HCT116 (cell line): Measurements from ENCODE around the gene ERBB4. TPM values are rescaled to one million over a fixed set of nuclear protein-coding genes. Genes with fewer than 3 reads are reported as not detected.

Experiments
- ATAC-seq: fragments of 200-7000 bp; cut with Tn5 transposase; 2 replicates; pipeline ENCODE4 v1.9.1; 2020; ENCODE audit warnings: mild to moderate bottlenecking, moderate library complexity
- BruUV-seq: library from RNA; stranded (reverse); fragments of 400-500 nt; replicated peaks from 2 replicates; lab custom pipeline; 2021; lab: Mats Ljungman, UMichigan
- CTCF ChIA-PET: fragments of 300-600 bp; sonication (Branson Sonifier 250); formaldehyde crosslinking; loops from one replicate; lab custom pipeline; 2021; ENCODE audit warnings: antibody characterized with exemption; lab: Charles Lee
- POLR2A ChIA-PET: fragments of 300-600, 350-600 bp; sonication (Branson Sonifier 250); formaldehyde crosslinking; loops from one replicate; lab custom pipeline; 2021; ENCODE audit warnings: antibody characterized with exemption; lab: Charles Lee
- RAD21 ChIA-PET, 2 experiments: fragments of 300-600 bp; sonication (Branson Sonifier 250); formaldehyde crosslinking; loops; one replicate each; lab custom pipeline; 2023; ENCODE audit warnings: low total read pairs in 2 of 2; ENCODE audit not compliant: uncharacterized antibody in 2 of 2, unreplicated experiment in 2 of 2, low non-redundant PET in 1 of 2; lab: Charles Lee
- DNase-seq: peaks from one replicate; pipeline ENCODE4 v3.0.0-alpha.2; 2010; ENCODE audit warnings: low read depth, low spot score
- H2AFZ ChIP-seq: fragments of 200-600 bp; shearing (Covaris generic), sonication (generic); 2 replicates; pipeline ENCODE4 v1.6.1; 2017; ENCODE audit warnings: low read depth, mixed run types, mixed read lengths, antibody characterized with exemption, low read length; ENCODE audit not compliant: poor library complexity, severe bottlenecking
- H3K27ac ChIP-seq: 2 replicates; pipeline ENCODE4 v1.5.1; 2012; ENCODE audit warnings: low read depth, low read length
- H3K27me3 ChIP-seq: fragments of 200-600 bp; sonication (generic); 2 replicates; pipeline ENCODE4 v1.6.1; 2016; ENCODE audit warnings: mixed run types, low read length, mixed read lengths; ENCODE audit not compliant: insufficient read depth
- H3K36me3 ChIP-seq, 2 experiments: fragments of 200-500 bp in 1 of 2; fragments of 200-600 bp in 1 of 2; sonication (Bioruptor generic) in 1 of 2; sonication (generic) in 1 of 2; 2 replicates each; pipeline versions ENCODE4 v1.5.1 to v1.6.1; 2014 to 2016; ENCODE audit warnings: low read length in 2 of 2, inconsistent platforms in 1 of 2, mixed read lengths in 1 of 2, mixed run types in 1 of 2; ENCODE audit not compliant: insufficient read depth in 2 of 2, control insufficient read depth in 1 of 2
- H3K4me1 ChIP-seq, 2 experiments: fragments of 200-600 bp in 1 of 2; sonication (generic) in 1 of 2; 2 replicates each; pipeline versions ENCODE4 v1.5.1 to v1.6.1; 2012 to 2017; ENCODE audit warnings: low read length in 2 of 2, inconsistent platforms in 1 of 2, mild to moderate bottlenecking in 1 of 2, mixed read lengths in 1 of 2, mixed run types in 1 of 2, moderate library complexity in 1 of 2; ENCODE audit not compliant: insufficient read depth in 2 of 2, control insufficient read depth in 1 of 2
- H3K4me2 ChIP-seq: fragments of 200-600 bp; sonication (generic); 2 replicates; pipeline ENCODE4 v1.6.1; 2017; ENCODE audit warnings: mixed run types, low read length, mixed read lengths
- H3K4me3 ChIP-seq, 2 experiments: fragments of 200-600 bp in 1 of 2; sonication (generic) in 1 of 2; replicated peaks in 1 of 2; 2 replicates each; pipeline ENCODE4 v1.5.1; 2011 to 2016; ENCODE audit warnings: low read length in 2 of 2, control low read depth in 1 of 2, low read depth in 1 of 2, mild to moderate bottlenecking in 1 of 2, mixed read lengths in 1 of 2, mixed run types in 1 of 2
- H3K79me2 ChIP-seq: fragments of 200-600 bp; sonication (generic); 2 replicates; pipeline ENCODE4 v1.6.1; 2017; ENCODE audit warnings: mild to moderate bottlenecking, mixed run types, low read length, moderate library complexity, mixed read lengths; ENCODE audit not compliant: insufficient read depth
- H3K9ac ChIP-seq: fragments of 200-600 bp; sonication (generic); 2 replicates; pipeline ENCODE4 v1.6.1; 2016; ENCODE audit warnings: low read length, mixed read lengths
- H3K9me2 ChIP-seq: fragments of 200-600 bp; sonication (generic), shearing (Covaris generic); 2 replicates; pipeline ENCODE4 v1.6.1; 2017; ENCODE audit warnings: mixed run types, mild to moderate bottlenecking, moderate library complexity; ENCODE audit not compliant: insufficient read depth
- H3K9me3 ChIP-seq, 2 experiments: fragments of 200-500 bp in 1 of 2; fragments of 200-600 bp in 1 of 2; sonication (Bioruptor generic) in 1 of 2; sonication (generic) in 1 of 2; 2 replicates each; pipeline ENCODE4 v1.6.1; 2014 to 2017; ENCODE audit warnings: low read length in 2 of 2, mixed read lengths in 2 of 2, inconsistent platforms in 1 of 2, low read depth in 1 of 2, mild to moderate bottlenecking in 1 of 2, mixed run types in 1 of 2, moderate library complexity in 1 of 2; ENCODE audit not compliant: control insufficient read depth in 1 of 2, insufficient read depth in 1 of 2
- H4K20me1 ChIP-seq: fragments of 200-600 bp; sonication (generic), shearing (Covaris generic); 2 replicates; pipeline ENCODE4 v1.6.1; 2017; ENCODE audit warnings: mixed run types, mild to moderate bottlenecking, moderate library complexity; ENCODE audit not compliant: insufficient read depth
- ATF3 ChIP-seq: IDR thresholded peaks from 2 replicates; pipeline ENCODE4 v1.6.1; 2012
- CEBPB ChIP-seq: IDR thresholded peaks from 2 replicates; pipeline ENCODE4 v1.6.1; 2012; ENCODE audit warnings: low read depth
- CTCF ChIP-seq, 3 experiments: fragments of 200-600 bp in 1 of 3; sonication (generic) in 1 of 3; IDR thresholded peaks in 2 of 3; conservative IDR thresholded peaks in 1 of 3; 2 replicates each; pipeline ENCODE4 v1.5.1; 2012 to 2017; ENCODE audit warnings: low read depth in 2 of 3, low read length in 2 of 3, antibody characterized with exemption in 1 of 3, borderline replicate concordance in 1 of 3, control low read depth in 1 of 3, mild to moderate bottlenecking in 1 of 3, mixed read lengths in 1 of 3, mixed run types in 1 of 3, moderate library complexity in 1 of 3; ENCODE audit not compliant: insufficient read depth in 1 of 3
- EGR1 ChIP-seq: IDR thresholded peaks from 2 replicates; pipeline ENCODE4 v1.6.1; 2012; ENCODE audit warnings: low read depth
- ELF1 ChIP-seq: IDR thresholded peaks from 2 replicates; pipeline ENCODE4 v1.6.1; 2012; ENCODE audit warnings: low read depth, borderline replicate concordance
- JUND ChIP-seq: IDR thresholded peaks from 2 replicates; pipeline ENCODE4 v1.6.1; 2012
- MAX ChIP-seq: IDR thresholded peaks from 2 replicates; pipeline ENCODE4 v1.6.1; 2012
- POLR2AphosphoS5 ChIP-seq: IDR thresholded peaks from 2 replicates; pipeline ENCODE4 v1.6.1; 2011; ENCODE audit warnings: mild to moderate bottlenecking, low read depth, low read length, moderate library complexity
- RAD21 ChIP-seq: IDR thresholded peaks from 2 replicates; pipeline ENCODE4 v1.6.1; 2012; ENCODE audit warnings: low read depth, mild to moderate bottlenecking
- REST ChIP-seq: IDR thresholded peaks from 2 replicates; pipeline ENCODE4 v1.6.1; 2012; ENCODE audit warnings: low read depth
- SIN3A ChIP-seq: IDR thresholded peaks from 2 replicates; pipeline ENCODE4 v1.6.1; 2012; ENCODE audit warnings: low read depth
- SRF ChIP-seq: IDR thresholded peaks from 2 replicates; pipeline ENCODE4 v1.6.1; 2012; ENCODE audit warnings: low read depth
- YY1 ChIP-seq: IDR thresholded peaks from 2 replicates; pipeline ENCODE4 v1.6.1; 2011; ENCODE audit warnings: low read length, low read depth, moderate library complexity, mild to moderate bottlenecking; ENCODE audit not compliant: insufficient replicate concordance; ENCODE audit errors: extremely low read depth
- ZNF274 ChIP-seq: fragments of 200-500 bp; sonication (Bioruptor generic); IDR thresholded peaks from 2 replicates; pipeline ENCODE4 v1.6.1; 2014; ENCODE audit warnings: mild to moderate bottlenecking, low read depth, low read length, inconsistent platforms
- intact Hi-C: fragments of 100-400 bp; cut with micrococcal nuclease; formaldehyde crosslinking; loops from 2 replicates; pipeline ENCODE4 v1.10.0; 2022
- total RNA-seq: library from RNA; stranded (reverse); gene quantifications from one replicate; pipeline ENCODE4 v1.2.1, GENCODE V29; 2021; ENCODE audit not compliant: unreplicated experiment

ERBB4 gene
- total RNA-seq, 1 experiment from 2014 or later = 0.10 TPM

GRCh38 chr2:212364112-212364985, 174.3 kb downstream of the ERBB4 start:
- Histone ChIP-seq H3K9ac (no peak overlapping the region), H3K4me1 (no peaks in the 10 kb centered on the region), H3K27ac (no peak overlapping the region), H4K20me1 (no peaks in the 10 kb centered on the region), H3K4me2 (no peak overlapping the region), H2AFZ (no peak overlapping the region), H3K27me3 (no peaks in the 10 kb centered on the region), H3K36me3 (no peaks in the 10 kb centered on the region), H3K9me3 (no peaks in the 10 kb centered on the region), H3K9me2 (no peaks in the 10 kb centered on the region), H3K4me3 (no peak overlapping the region), H3K79me2 (no peaks in the 10 kb centered on the region)
- CTCF ChIA-PET = no interaction called here
- RAD21 ChIA-PET = no interaction called here
- intact Hi-C loops = no loop called here
- BruUV-seq = no TSS peak
- DNase-seq (no peak), ATAC-seq (no peak)
- TF ChIP-seq SRF (no peak), EGR1 (no peak), ELF1 (no peak), YY1 (no peak), ATF3 (no peak), JUND (no peak), SIN3A (no peak), ZNF274 (no peak)
- POLR2A ChIA-PET = no interaction called here

GRCh38 chr2:212361174-212361756, 177.3 kb downstream of the ERBB4 start:
- H3K79me2 ChIP-seq = no peaks in the 10 kb centered on the region
- H3K9me3 ChIP-seq = no peaks in the 10 kb centered on the region
- H2AFZ ChIP-seq = no peak overlapping the region
- CTCF ChIA-PET = no interaction called here
- no peak for ATAC-seq
- no peaks in the 10 kb centered on the region for H3K4me1 ChIP-seq
- no peak overlapping the region for H3K27ac ChIP-seq
- no peak for DNase-seq
- BruUV-seq = no TSS peak
- H3K4me3 ChIP-seq = no peak overlapping the region
- no peak overlapping the region for H3K9ac ChIP-seq
- RAD21 ChIA-PET = no interaction called here
- no peaks in the 10 kb centered on the region for H3K9me2 ChIP-seq
- intact Hi-C loops = no loop called here
- no peaks in the 10 kb centered on the region for H4K20me1 ChIP-seq
- no peaks in the 10 kb centered on the region for H3K36me3 ChIP-seq
- POLR2A ChIA-PET = no interaction called here
- H3K27me3 ChIP-seq = no peaks in the 10 kb centered on the region
- no peak overlapping the region for H3K4me2 ChIP-seq
- no peak for TF ChIP-seq SRF
- no peak for TF ChIP-seq CEBPB
- TF ChIP-seq RAD21 = no peak
- no peak for TF ChIP-seq REST
- TF ChIP-seq MAX = no peak
- no peak for TF ChIP-seq CTCF (IDR thresholded peaks at IDR 0.05 in 2 of 3, conservative IDR thresholded peaks at IDR 0.05 in 1 of 3; ENCODE audit: borderline replicate concordance in 1 of 3, insufficient read depth in 1 of 3, low read depth in 2 of 3, low read length in 2 of 3)
- TF ChIP-seq POLR2AphosphoS5 = no peak
